GM18505 (cell line): ENCODE measurements around the gene SNX33.
"Not testable (repeated sequence)": the region's sequence is repeated elsewhere in the genome, so short reads cannot be mapped to it uniquely, and the experiment has no call there.

Source experiments
- ATAC-seq: cut with Tn5 transposase; IDR thresholded peaks from one replicate; pipeline ENCODE4 v1.9.1; 2021; ENCODE audit not compliant: unreplicated experiment
- POLR2A ChIP-seq: IDR thresholded peaks from 4 replicates; pipeline ENCODE4 v1.6.1; 2011; ENCODE audit warnings: borderline replicate concordance; ENCODE audit not compliant: insufficient read depth, insufficient read length; ENCODE audit errors: extremely low read depth

Gene SNX33

GRCh38 chr15:75680007-75680789 lies 32.5 kb downstream of the SNX33 start:
- ATAC-seq, result no peak

GRCh38 chr15:75682181-75683135 lies 34.7 kb downstream of the SNX33 start:
- no peak for ATAC-seq
- TF ChIP-seq POLR2A, result no peak

More at GRCh38 chr15:75680007-75680789, 32.5 kb downstream of the SNX33 start:
- no peak for TF ChIP-seq POLR2A

- peak; percentile 62 for ATAC-seq
Observed at GRCh38 chr15:75683646-75684312, 36.1 kb downstream of the SNX33 start.

- no peak for ATAC-seq
- TF ChIP-seq POLR2A, result no peak
Observed at GRCh38 chr15:75684648-75685047, 36.9 kb downstream of the SNX33 start.

GRCh38 chr15:75685195-75685594 lies 37.5 kb downstream of the SNX33 start:
- no peak for ATAC-seq
- no peak for TF ChIP-seq POLR2A

GRCh38 chr15:75686212-75686642 lies 38.5 kb downstream of the SNX33 start:
- not testable (repeated sequence) for ATAC-seq

GRCh38 chr15:75687486-75688277 lies 40.0 kb downstream of the SNX33 start:
- ATAC-seq, result no peak
- TF ChIP-seq POLR2A, result no peak

GRCh38 chr15:75688278-75688557 lies 40.5 kb downstream of the SNX33 start:
- TF ChIP-seq POLR2A, result no peak
- no peak for ATAC-seq

GRCh38 chr15:75688831-75689230 lies 41.1 kb downstream of the SNX33 start:
- TF ChIP-seq POLR2A, result no peak
- no peak for ATAC-seq

GRCh38 chr15:75689429-75689828 lies 41.7 kb downstream of the SNX33 start:
- ATAC-seq, result not testable (repeated sequence)

GRCh38 chr15:75692311-75692710 lies 44.6 kb downstream of the SNX33 start:
- ATAC-seq, result not testable (repeated sequence)

- not testable (repeated sequence) for ATAC-seq
Observed at GRCh38 chr15:75693028-75693427, 45.3 kb downstream of the SNX33 start.

- ATAC-seq, result no peak
- TF ChIP-seq POLR2A, result no peak
Observed at GRCh38 chr15:75693501-75694240, 46.0 kb downstream of the SNX33 start.
